HG03442 (cell line): ENCODE results near the gene CSF3.
A peak's percentile ranks its signal among the peaks of the same experiment; 100 is the strongest.

ENCODE experiments used
- ATAC-seq: cut with Tn5 transposase; IDR thresholded peaks from one replicate; pipeline ENCODE4 v1.9.1; 2021; ENCODE audit warnings: mild to moderate bottlenecking, moderate library complexity; ENCODE audit not compliant: unreplicated experiment

The CSF3 gene

DNA sequence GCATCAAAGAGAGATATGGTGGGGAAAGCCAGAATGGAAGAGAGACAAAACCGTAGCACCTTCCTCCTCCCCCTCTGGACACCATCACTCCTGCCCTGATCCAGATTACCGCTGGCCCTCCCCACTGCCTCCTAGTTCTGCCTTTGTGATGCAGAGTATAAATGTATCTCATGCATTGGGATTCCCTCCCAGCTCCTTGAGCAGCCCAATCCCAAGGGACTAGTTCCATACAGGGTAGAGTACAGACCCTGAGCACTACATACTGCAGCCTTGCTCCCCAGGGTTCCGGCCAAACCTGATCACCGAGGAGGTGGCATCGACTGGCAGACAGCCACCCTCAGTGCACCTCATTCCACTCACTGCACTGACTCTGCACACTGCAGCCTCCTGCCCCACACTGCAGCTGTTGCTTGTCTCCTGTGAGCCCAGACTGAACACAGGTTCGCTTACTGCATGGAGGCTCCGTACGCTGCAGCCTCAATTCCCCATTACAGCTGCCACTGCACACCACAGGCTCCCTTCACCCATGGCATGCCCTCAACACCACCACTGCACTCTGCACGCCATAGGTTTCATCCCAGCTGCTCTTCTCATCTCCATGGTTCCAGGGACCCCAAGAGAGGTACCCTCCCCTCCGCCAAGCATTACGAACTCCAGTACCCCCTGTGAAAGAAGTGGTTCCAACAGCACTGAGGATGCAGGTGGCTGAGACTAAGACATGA, 45.8 kb downstream of the CSF3 start:
- ATAC-seq, result no peak

DNA sequence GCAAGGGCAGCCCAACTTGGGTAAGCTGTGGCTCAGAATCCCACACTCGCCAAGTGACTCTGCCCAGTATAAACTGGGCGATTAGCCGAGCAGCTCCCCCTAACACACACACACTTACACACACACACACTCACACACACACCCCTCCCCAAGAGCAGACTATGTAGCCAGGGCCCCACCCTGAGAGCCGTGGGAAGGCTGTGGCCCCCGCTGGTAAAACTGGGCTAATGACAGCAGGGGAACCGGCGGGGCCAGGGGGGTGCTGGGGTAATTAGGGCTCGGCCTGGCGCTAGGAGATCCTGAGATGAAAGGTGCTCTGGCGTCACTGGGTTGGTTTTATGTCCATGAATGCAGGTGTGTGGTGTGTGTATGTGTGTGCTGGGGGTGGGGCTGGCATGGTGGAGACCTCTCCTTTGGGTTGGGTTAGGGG, 46.4 kb downstream of the CSF3 start:
- no peak for ATAC-seq

DNA sequence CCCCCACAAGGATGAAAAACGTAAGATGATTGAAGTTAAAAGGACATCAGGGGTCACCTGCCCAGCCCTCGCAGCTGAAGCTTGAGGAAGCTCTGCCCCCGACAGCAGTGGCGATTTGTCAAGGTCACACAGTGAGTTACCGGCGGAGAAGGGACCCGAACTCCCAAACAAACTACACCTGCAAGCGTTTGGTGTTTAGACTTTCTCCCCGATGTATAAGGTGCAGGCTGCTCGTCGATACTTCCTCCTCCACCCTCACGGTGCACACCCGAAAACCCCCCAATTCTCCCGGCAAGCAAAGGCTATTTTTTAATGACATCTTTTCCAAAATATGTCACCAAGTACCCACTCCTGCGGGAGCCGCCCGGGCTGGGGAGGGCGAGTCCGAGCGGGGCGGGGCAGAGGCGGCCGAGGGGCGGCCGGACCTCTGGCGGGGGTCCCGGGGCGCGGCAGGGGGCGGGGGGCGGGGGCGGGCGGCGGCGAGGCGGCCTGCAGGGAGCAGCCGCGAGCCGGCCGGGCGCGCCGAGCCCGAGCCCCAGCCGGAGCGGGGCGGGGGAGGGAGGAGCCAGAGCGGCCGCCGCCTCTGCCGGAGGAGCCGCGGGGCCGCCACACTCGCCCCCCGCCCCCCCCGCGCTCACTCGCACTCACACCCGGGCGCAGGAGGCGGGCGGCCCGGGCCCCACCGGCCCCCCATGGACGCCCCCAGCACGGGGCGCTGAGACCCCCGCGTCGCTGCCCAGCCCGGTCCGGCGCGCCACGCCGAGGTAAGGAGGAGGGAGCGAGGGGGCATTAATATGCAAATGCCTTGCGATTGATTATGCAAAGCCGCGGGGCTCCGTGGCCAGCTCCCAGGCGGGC, 47.3 kb downstream of the CSF3 start, which contains the start of gene THRA:
Gene THRA, plus strand, starts transcription at position 637 of the 858 bp plus-strand sequence. CDS start 11,524 bp downstream, outside the sequence.
- peak; percentile 54 for ATAC-seq

DNA sequence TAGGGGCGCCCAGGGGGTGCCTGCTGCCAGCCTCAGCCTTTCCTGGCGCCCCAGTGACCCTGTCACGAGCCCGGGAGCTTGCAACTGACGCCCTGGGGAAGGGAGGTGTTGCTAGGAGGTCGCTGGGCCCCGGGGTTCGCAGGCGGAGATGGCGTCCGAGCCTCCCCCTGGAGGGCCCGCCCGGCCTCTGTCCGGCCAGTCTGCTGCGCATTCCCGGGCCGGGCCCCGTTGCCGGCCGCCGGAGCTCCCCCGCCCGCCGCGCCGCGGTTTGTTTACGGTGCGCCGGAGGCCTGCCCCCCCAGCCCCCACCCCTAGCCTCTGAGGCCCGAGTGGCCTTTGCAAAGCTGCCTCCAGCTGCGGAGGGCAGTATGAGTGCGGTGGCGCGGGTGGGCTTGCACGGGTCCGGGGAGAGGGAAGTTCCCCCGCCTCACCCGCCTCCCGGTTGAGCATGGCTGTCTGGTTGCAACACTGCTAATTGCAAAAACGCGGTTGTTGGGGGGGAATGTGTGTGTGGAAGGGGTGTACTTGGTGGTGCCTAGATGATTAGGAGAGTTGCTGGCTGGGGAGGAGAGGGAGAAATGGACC, 48.0 kb downstream of the CSF3 start:
- peak; percentile 22 for ATAC-seq

DNA sequence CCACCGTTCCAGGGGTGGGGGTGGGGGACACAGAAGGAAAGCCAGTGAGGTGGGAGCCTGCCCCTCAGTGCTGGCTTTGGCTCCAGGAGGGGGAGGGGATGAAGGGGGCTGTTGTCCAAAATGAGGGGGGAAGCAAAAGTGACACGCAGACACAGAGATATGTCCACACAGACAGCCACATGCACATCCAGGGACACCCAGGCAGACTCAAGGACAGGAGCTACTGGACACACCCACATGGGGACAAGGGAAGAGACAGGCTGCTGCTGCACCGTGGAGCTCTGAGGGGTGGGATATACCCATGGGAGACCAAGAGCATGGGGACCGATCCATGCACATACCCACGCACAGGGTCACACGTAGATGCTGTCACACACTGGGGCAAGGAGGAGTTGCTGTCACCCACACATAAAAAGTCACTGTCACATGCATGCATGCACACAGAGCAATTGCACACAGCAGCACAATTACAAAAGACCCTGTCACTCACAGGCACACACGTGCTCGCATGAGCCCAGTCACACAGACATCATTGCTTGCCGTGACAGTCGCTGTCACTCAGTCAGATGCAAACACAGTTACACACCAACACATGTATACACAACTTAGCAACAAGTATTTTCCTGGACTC, 48.8 kb downstream of the CSF3 start:
- ATAC-seq, result no peak

DNA sequence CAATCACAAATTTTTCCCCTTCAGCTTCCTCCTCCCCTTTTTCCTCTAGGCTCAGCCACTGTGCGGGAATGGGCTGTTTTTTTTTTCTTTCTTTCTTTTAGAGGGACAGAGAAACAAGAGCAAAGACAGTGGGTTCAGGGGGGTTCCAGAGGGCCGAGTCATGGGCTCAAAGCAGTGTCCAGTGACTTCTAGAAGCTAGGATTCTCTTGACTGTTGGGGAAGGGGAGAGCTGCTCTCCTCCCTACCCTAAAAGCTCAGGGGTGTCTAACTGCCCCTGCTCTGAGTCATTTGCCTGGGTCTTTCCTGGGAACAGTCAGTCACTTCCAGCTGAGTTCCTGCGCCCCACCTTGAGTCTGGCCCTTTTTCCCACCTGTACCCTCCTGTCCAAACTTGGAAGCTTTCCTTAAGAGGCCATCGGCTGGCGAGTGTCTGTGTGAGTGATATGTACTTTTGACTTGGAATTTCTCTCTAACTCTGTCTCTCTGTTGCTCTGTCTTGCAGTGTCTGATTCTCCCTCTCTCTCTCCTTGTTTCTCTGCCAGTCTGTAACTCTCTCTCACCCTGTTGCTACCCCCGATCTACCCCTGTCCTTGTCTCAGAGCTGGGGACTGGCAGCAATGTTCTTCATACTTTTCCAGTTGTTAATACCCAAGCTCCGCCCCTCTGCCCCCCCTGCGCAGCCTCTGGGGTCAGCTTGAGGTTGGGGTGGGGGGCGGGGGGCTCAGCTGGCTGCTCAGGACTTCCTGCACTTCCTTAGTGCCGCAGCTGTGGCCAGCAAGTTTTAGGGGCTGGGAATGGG, 49.9 kb downstream of the CSF3 start:
- no peak for ATAC-seq

DNA sequence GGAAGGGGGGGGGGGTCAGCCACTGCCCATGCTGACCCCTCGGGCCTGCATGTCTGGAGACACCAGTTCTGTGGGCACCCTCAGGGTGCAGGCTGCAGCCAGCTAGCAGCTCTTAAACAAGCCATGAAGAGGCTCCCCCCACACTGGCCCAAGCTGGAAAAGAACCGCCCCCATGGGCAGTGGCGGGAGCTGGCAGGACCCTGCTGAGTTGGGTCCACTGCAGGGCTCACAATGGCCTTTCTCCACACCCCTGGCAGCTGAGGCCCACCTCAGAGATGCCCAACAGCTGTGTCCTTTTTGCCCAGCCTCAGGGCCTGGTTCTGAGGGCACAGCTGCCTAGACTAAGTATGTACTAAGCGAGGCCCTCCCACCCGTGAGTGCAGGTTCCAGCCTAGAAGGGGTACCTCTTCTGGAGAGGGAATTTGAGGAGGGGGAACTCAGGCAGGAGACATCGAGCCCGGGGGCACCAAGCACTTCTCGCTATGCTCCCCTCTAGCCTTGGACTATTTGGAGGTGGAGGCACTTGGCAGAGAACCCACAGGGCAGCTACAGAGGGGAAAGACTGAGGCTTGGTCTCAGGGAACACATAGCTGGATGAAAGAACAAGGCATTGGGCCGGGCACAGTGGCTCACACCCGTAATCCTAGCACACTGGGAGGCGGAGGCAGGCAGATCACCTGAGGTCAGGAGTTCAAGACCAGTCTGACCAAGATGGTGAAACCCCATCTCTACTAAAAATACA, 50.7 kb downstream of the CSF3 start:
- ATAC-seq, result no peak
